AG04449 (cell line): ENCODE results near the gene DLGAP1.

ENCODE experiments used
- CTCF ChIA-PET: fragments of 350-600 bp; formaldehyde crosslinking; extraction: SDS; loops from one replicate; lab custom pipeline; 2021; ENCODE audit warnings: antibody characterized with exemption; lab: Yijun Ruan, JAX
- POLR2A ChIA-PET: fragments of 400-600, 350-600 bp; formaldehyde crosslinking; extraction: SDS; loops from one replicate; lab custom pipeline; 2020; ENCODE audit warnings: antibody characterized with exemption, inconsistent platforms; lab: Yijun Ruan, JAX
- DNase-seq: peaks from one replicate; pipeline ENCODE4 v3.0.0-alpha.2; 2010; ENCODE audit warnings: low read depth, low spot score
- H3K4me3 ChIP-seq: 2 replicates; pipeline ENCODE4 v1.5.1; 2011; ENCODE audit warnings: low read depth, mild to moderate bottlenecking, control low read depth, low read length
- TF ChIP-seq, protein P1 (sequence below): IDR thresholded peaks from one replicate; pipeline ENCODE4 v1.5.1; 2011; ENCODE audit warnings: mild to moderate bottlenecking, moderate library complexity, low read length, control low read depth, inconsistent platforms; ENCODE audit not compliant: insufficient read depth; ENCODE audit errors: missing control alignments

DLGAP1 gene

DNA sequence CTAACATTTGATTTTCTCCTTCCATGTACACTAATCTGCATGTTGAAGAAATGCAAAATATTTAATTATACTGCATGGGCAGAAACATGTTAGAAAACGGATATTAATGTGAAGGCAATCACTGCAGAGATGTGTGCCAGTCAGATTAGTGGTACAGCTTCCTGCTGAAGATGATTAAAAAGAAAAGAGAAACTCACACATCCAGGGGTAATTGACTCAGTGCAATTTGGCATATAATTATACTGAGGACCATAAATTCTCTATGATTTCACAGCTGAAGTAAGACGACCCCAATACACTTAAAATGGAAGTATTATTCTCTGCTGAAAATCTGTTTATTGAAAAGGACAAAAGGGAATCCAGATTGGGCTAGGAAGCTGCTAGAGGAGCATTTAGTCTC, 761.7 kb downstream of the DLGAP1 start:
- no peak overlapping the region for H3K4me3 ChIP-seq
- CTCF ChIA-PET = interaction anchor here (1.2 to 4.4 kb wide), 5 partner anchors 10 to 414 kb away, joined by 3 to 33 read pairs (median 9); no protein-coding TSS in a partner anchor
- no peak for DNase-seq
- TF ChIP-seq, protein P1, sequence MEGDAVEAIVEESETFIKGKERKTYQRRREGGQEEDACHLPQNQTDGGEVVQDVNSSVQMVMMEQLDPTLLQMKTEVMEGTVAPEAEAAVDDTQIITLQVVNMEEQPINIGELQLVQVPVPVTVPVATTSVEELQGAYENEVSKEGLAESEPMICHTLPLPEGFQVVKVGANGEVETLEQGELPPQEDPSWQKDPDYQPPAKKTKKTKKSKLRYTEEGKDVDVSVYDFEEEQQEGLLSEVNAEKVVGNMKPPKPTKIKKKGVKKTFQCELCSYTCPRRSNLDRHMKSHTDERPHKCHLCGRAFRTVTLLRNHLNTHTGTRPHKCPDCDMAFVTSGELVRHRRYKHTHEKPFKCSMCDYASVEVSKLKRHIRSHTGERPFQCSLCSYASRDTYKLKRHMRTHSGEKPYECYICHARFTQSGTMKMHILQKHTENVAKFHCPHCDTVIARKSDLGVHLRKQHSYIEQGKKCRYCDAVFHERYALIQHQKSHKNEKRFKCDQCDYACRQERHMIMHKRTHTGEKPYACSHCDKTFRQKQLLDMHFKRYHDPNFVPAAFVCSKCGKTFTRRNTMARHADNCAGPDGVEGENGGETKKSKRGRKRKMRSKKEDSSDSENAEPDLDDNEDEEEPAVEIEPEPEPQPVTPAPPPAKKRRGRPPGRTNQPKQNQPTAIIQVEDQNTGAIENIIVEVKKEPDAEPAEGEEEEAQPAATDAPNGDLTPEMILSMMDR = no peak
- POLR2A ChIA-PET = no interaction called here

DNA sequence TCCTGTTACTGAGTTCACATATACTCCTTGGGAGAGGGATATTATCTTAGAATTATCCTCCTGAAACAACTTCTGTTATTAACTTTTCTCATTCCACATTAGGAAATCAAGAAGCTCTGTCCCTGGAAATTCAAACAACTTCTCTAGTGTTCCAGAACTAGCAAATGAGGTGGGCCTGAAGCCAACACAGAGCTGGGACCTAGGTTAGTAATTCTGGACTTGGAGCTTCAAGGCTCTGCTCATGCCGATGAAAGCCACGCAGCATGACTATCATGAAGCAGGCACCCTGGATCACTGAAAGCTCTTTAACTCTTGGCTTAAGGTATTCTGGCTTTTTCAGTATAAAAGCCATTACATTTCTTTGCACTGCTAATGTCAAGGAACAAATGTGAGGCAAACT, 762.4 kb downstream of the DLGAP1 start:
- TF ChIP-seq, protein P1 = no peak
- CTCF ChIA-PET = interaction anchor here (1.0 to 4.4 kb wide), 9 partner anchors 8 to 413 kb away, joined by 3 to 33 read pairs (median 9); no protein-coding TSS in a partner anchor
- POLR2A ChIA-PET = no interaction called here
- H3K4me3 ChIP-seq = no peak overlapping the region
- DNase-seq = no peak

DNA sequence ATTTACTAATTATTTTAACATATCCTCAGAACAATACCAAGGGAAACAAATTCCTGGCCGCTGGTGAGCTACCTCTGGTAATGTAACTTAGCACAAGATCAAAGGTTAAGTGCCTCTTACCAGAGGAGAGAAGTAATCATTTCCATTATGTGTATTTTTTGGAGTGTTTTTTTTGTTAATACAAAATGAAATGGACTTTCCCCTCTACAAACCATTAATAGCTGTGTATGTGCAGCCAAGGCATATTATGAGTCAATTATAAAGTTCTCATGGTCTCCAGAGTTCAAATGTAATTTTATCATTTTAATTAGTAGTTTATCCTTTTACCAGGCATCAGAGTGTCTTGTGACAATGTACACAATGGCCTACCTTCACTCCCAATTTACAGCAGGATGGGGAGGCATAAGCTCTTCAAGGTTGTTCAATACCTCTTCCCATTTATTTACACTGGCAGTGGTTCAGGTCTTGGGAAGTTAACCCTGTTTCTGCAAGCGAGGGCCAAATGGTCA, 762.9 kb downstream of the DLGAP1 start:
- no peak overlapping the region for H3K4me3 ChIP-seq
- no peak for DNase-seq
- ChIA-PET CTCF (interaction anchor here (0.7 to 4.4 kb wide), 10 partner anchors 9 to 306 kb away, joined by 3 to 33 read pairs (median 8); no protein-coding TSS in a partner anchor), POLR2A (no interaction called here)
- TF ChIP-seq, protein P1 = no peak

DNA sequence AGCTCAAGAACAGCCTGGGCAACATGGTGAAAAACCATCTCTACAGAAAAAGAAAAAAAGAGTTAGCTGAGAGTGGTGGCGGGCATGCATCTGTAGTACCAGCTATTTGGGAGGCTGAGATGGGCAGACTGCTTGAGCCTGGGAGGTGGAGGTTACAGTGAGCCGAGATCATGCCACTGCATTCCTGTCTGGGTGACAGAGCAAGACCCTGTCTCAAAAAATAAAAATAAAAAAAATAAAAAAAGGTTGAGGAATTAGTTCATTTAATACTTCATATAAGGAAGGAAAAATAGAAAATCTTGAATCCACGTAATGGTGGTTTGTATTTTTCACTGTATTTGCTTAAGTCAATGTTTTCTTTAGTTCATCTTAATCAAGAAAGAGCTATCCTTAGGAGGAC, 763.4 kb downstream of the DLGAP1 start:
- no peak overlapping the region for H3K4me3 ChIP-seq
- ChIA-PET POLR2A (no interaction called here), CTCF (interaction anchor here (0.7 to 4.4 kb wide), 7 partner anchors 9 to 237 kb away, joined by 3 to 33 read pairs (median 6); no protein-coding TSS in a partner anchor)
- TF ChIP-seq, protein P1 = no peak
- no peak for DNase-seq

DNA sequence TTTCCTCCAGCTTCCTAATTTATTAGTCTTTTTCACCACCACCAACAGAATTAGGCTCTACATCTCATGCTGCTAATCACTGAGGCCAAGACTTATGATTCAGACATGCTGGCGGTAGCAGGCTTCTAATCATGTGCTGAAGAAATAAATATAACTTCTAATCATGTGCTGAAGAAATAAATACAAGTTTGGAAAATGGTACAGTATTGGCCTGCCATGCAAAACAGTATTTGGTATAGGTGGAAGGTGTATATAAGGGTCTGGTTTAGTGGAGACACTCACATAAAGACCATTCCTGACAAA, 764.4 kb downstream of the DLGAP1 start:
- ChIA-PET CTCF (interaction anchor here (1.4 to 4.4 kb wide), 3 partner anchors 13 to 236 kb away, joined by 3 to 33 read pairs (median 6); no protein-coding TSS in a partner anchor), POLR2A (no interaction called here)
- DNase-seq = no peak
- TF ChIP-seq, protein P1 = no peak
- no peak overlapping the region for H3K4me3 ChIP-seq

DNA sequence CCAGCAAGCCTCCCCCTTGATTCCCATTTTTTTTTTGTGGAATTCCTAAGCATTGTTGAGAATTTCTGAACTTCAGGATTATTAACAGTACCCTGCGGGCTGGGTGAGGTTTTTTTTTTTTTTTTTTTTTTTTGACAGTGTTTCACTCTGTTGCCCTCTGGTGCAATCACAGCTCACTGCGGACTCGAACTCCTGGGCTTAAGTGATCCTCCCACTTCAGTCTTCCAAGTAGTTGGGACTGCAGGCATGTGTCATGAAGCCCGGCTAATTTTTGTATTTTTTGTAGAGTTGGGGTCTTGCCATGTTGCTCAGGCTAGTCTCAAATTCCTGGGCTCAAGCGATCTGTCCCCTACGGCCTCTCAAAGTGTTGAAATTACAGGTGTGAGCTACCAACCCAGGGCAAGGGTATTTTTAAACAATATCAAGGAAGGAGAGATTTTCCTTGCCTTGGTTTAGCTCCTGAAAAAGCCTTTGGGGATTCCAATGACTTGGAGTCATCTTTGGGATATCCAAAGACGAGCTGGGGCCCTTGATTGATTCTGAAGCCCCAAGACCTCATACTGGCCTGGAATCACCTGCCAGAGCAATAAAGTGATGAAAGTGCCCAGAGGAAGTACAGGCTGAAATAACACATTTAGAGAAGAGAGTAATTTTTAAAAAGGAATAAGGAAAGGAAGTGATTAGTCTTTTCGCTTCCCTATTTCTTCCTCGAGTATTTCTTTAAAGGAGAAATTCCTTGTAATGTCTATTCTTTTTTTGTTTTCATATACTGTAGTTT, 764.9 kb downstream of the DLGAP1 start:
- ChIA-PET CTCF (interaction anchor here (1.1 to 4.4 kb wide), 3 partner anchors 14 to 235 kb away, joined by 3 to 33 read pairs (median 5); no protein-coding TSS in a partner anchor), POLR2A (interaction anchor here (1.3 kb wide), 1 partner anchor 86 kb away, joined by 3 read pairs; no protein-coding TSS in a partner anchor)
- no peak for DNase-seq
- TF ChIP-seq, protein P1 = no peak
- no peak overlapping the region for H3K4me3 ChIP-seq
